Common myeloid progenitor, CD34-positive (primary cell): Measurements from ENCODE around the gene RBM26.

Experiments
- CTCF ChIA-PET: fragments of 350-600 bp; sonication (Branson Sonifier 250); formaldehyde crosslinking; loops from one replicate; lab custom pipeline; 2021; ENCODE audit warnings: antibody characterized with exemption; lab: Charles Lee
- POLR2A ChIA-PET: fragments of 350-600 bp; sonication (Branson Sonifier 250); formaldehyde crosslinking; loops from one replicate; lab custom pipeline; 2021; ENCODE audit warnings: antibody characterized with exemption; lab: Charles Lee
- DNase-seq, 3 donors: peaks; one replicate each; pipeline versions ENCODE4 v3.0.0 to v3.0.0-alpha.2; 2013
- H3K27ac ChIP-seq, 2 experiments: 1 replicate in 1 of 2; 2 replicates in 1 of 2; pipeline ENCODE4 v1.7.0; 2013; ENCODE audit warnings: inconsistent platforms in 2 of 2, low read length in 2 of 2, mild to moderate bottlenecking in 2 of 2, low read depth in 1 of 2, moderate library complexity in 1 of 2; ENCODE audit not compliant: severe bottlenecking in 2 of 2, insufficient read depth in 1 of 2, poor library complexity in 1 of 2
- H3K27me3 ChIP-seq, 5 experiments: replicated peaks in 2 of 5; 1 replicate in 3 of 5; 2 replicates in 2 of 5; pipeline versions ENCODE4 v1.6.1 to v1.7.0; 2013; ENCODE audit warnings: low read length in 4 of 5, mild to moderate bottlenecking in 2 of 5, moderate library complexity in 2 of 5, inconsistent platforms in 1 of 5; ENCODE audit not compliant: insufficient read depth in 5 of 5, control insufficient read depth in 4 of 5
- H3K36me3 ChIP-seq, 4 experiments: 1 replicate in 2 of 4; 2 replicates in 2 of 4; pipeline versions ENCODE4 v1.6.1 to v1.7.0; 2013; ENCODE audit warnings: low read length in 3 of 4, control low read depth in 1 of 4, mild to moderate bottlenecking in 1 of 4; ENCODE audit not compliant: control insufficient read depth in 4 of 4, insufficient read depth in 4 of 4
- H3K4me1 ChIP-seq, 4 experiments: 1 replicate in 3 of 4; 2 replicates in 1 of 4; pipeline versions ENCODE4 v1.6.1 to v1.7.1; 2013; ENCODE audit warnings: low read length in 3 of 4, mild to moderate bottlenecking in 3 of 4, control low read depth in 1 of 4, inconsistent platforms in 1 of 4, moderate library complexity in 1 of 4; ENCODE audit not compliant: control insufficient read depth in 4 of 4, insufficient read depth in 4 of 4; ENCODE audit errors: control extremely low read depth in 1 of 4
- H3K4me3 ChIP-seq, 7 experiments: 1 replicate in 4 of 7; 2 replicates in 3 of 7; pipeline versions ENCODE4 v1.5.1 to v1.7.0; 2013; ENCODE audit warnings: mild to moderate bottlenecking in 7 of 7, low read length in 6 of 7, moderate library complexity in 6 of 7, inconsistent platforms in 2 of 7, low read depth in 2 of 7, control low read depth in 1 of 7; ENCODE audit not compliant: insufficient read depth in 4 of 7, control insufficient read depth in 1 of 7; ENCODE audit errors: extremely low read depth in 1 of 7
- H3K9me3 ChIP-seq, 5 experiments: 1 replicate in 4 of 5; 2 replicates in 1 of 5; pipeline versions ENCODE4 v1.6.1 to v1.7.1; 2013; ENCODE audit warnings: low read length in 4 of 5, mild to moderate bottlenecking in 2 of 5, inconsistent platforms in 1 of 5, low read depth in 1 of 5, moderate library complexity in 1 of 5; ENCODE audit not compliant: control insufficient read depth in 4 of 5, insufficient read depth in 2 of 5; ENCODE audit errors: control extremely low read depth in 1 of 5
- WGBS: methylation state at CpG from one replicate; pipeline ENCODE4 v1.1.5; 2013; ENCODE audit not compliant: insufficient coverage; 5-methylcytosine and 5-hydroxymethylcytosine counted together

RBM26 gene

GRCh38 chr13:79392882-79393563 is 13.0 kb downstream of the RBM26 start:
- peak; percentile 69 to 89 (median 83) for DNase-seq
- 88% methylated on average over 4 of the region's 6 CpGs for WGBS
- Histone ChIP-seq H3K27me3 (no peaks in the 10 kb centered on the region), H3K9me3 (peaks cover 0 to 12% (median 0%) of the 10 kb centered on the region in 5 experiments), H3K4me3 (peak overlapping the region in 3 of 7 experiments; percentile 4 to 28 (median 11)), H3K4me1 (peaks cover 12 to 28% (median 24%) of the 10 kb centered on the region in 4 experiments), H3K36me3 (peaks cover 0 to 43% (median 14%) of the 10 kb centered on the region in 4 experiments), H3K27ac (no peak overlapping the region)
- ChIA-PET POLR2A (interaction anchor here (1.7 kb wide), 1 partner anchor 12 kb away, joined by 6 read pairs; the partner anchor contains the start of gene RBM26), CTCF (interaction anchor here (1.4 to 4.1 kb wide), 4 partner anchors 10 to 45 kb away, joined by 3 to 28 read pairs (median 13); partner anchors contain the start of gene RBM26)

DNA sequence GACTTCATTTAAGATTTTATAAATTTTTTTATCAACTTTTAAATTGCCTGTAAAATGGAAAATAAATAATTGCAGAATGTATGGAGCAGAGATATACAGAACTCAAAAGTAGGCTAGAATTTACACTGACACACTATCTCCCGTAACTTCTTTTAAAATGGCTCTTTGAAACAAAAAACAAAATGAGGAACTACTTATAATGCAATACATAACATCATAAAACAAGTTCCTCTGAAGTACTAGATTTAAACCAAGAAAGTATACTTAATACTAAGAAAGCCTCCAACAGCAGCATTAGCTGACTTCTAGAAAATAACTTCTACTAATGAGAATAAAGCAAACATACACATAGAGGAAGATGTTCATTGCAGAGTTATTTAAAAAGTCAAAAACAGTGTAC is 17.0 kb downstream of the RBM26 start:
- no CpG with 5 or more reads among the region's 1 CpG for WGBS
- peak in 2 of 3 donors; percentile 57 to 60 for DNase-seq
- peaks cover 15 to 36% (median 24%) of the 10 kb centered on the region in 4 experiments for H3K4me1 ChIP-seq
- no peaks in the 10 kb centered on the region for H3K27me3 ChIP-seq
- H3K9me3 ChIP-seq = no peaks in the 10 kb centered on the region
- H3K36me3 ChIP-seq = peaks cover 0 to 14% (median 3%) of the 10 kb centered on the region in 4 experiments
- no peak overlapping the region for H3K27ac ChIP-seq
- H3K4me3 ChIP-seq = peak overlapping the region in 1 of 7 experiments; percentile 19
- ChIA-PET POLR2A (interaction anchor here (0.6 kb wide), 1 partner anchor 785 kb away, joined by 3 read pairs; the partner anchor contains the start of gene POU4F1), CTCF (interaction anchor here (1.1 kb wide), 1 partner anchor 9 kb away, joined by 3 read pairs; no protein-coding TSS in a partner anchor)

DNA sequence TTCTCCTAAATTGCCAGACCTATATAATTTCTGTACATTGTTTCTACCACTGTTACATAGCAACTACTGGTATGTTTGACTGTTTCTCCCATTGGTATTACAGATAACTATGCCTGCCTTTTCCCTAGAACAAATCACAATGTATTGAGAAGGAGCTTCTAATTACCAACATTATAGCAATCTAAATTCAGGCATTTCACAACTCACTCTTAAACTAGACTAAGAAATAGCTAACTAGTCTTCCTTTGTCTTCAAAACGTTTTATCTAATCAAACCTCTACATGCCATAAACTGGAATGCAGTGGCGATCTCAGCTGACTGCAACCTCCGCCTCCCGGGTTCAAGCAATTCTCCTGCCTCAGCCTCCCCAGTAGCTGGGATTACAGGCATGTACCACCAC is 18.2 kb downstream of the RBM26 start:
- no peak for DNase-seq
- Histone ChIP-seq H3K27ac (no peak overlapping the region), H3K9me3 (peaks cover 0 to 1% (median 0%) of the 10 kb centered on the region in 5 experiments), H3K27me3 (no peaks in the 10 kb centered on the region), H3K36me3 (peaks cover 0 to 11% (median 3%) of the 10 kb centered on the region in 4 experiments), H3K4me1 (peaks cover 10 to 29% (median 16%) of the 10 kb centered on the region in 4 experiments), H3K4me3 (no peak overlapping the region)
- POLR2A ChIA-PET = no interaction called here
- 98% methylated on average over 4 of the region's 4 CpGs for WGBS
- CTCF ChIA-PET = interaction anchor here (1.0 to 1.2 kb wide), 3 partner anchors 10 to 17 kb away, joined by 3 to 4 read pairs (median 3); no protein-coding TSS in a partner anchor

- POLR2A ChIA-PET = interaction anchor here (0.7 kb wide), 1 partner anchor 13 kb away, joined by 3 read pairs; no protein-coding TSS in a partner anchor
- WGBS = no CpG with 5 or more reads among the region's 1 CpG
- Histone ChIP-seq H3K27me3 (no peaks in the 10 kb centered on the region), H3K9me3 (peaks cover 0 to 1% (median 0%) of the 10 kb centered on the region in 5 experiments), H3K4me1 (peaks cover 7 to 36% (median 22%) of the 10 kb centered on the region in 4 experiments), H3K27ac (no peak overlapping the region), H3K36me3 (peaks cover 0 to 10% (median 3%) of the 10 kb centered on the region in 4 experiments), H3K4me3 (no peak overlapping the region)
- CTCF ChIA-PET = interaction anchor here (3.9 kb wide), 1 partner anchor 13 kb away, joined by 16 read pairs; no protein-coding TSS in a partner anchor
- peak in 2 of 3 donors; percentile 40 to 60 for DNase-seq
Observed at GRCh38 chr13:79386125-79386826, 19.8 kb downstream of the RBM26 start.

DNA sequence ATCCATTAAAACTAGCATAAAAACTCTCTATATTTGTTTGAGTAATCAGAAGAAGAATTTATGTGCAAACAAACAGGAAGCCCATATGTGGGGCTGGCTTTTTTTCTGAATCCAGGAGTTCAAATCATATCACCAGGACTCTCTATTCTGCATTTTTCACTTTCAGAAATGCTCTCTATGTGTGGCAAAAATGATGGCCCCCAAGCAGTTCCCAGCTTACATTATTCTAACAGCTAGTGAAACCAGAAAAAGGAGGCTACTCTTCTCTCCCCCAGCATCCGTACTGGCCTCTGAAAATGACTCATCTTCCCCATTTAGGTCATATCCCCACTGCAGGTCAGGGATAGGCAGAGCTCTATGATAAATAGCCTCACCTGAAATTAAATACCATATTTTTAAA is 20.4 kb downstream of the RBM26 start:
- DNase-seq = peak in 2 of 3 donors; percentile 62 to 72
- WGBS = 33% methylated on average over 1 of the region's 1 CpG
- Histone ChIP-seq H3K36me3 (peaks cover 0 to 5% (median 3%) of the 10 kb centered on the region in 4 experiments), H3K27me3 (no peaks in the 10 kb centered on the region), H3K4me1 (peaks cover 7 to 36% (median 21%) of the 10 kb centered on the region in 4 experiments), H3K4me3 (no peak overlapping the region), H3K27ac (no peak overlapping the region), H3K9me3 (peaks cover 0 to 1% (median 0%) of the 10 kb centered on the region in 5 experiments)
- CTCF ChIA-PET = interaction anchor here (3.9 kb wide), 1 partner anchor 13 kb away, joined by 16 read pairs; no protein-coding TSS in a partner anchor
- POLR2A ChIA-PET = no interaction called here

- Histone ChIP-seq H3K9me3 (peaks cover 0 to 1% (median 0%) of the 10 kb centered on the region in 5 experiments), H3K36me3 (peaks cover 0 to 7% (median 3%) of the 10 kb centered on the region in 4 experiments), H3K4me1 (peaks cover 7 to 30% (median 16%) of the 10 kb centered on the region in 4 experiments), H3K27me3 (no peaks in the 10 kb centered on the region), H3K27ac (no peak overlapping the region), H3K4me3 (no peak overlapping the region)
- ChIA-PET CTCF (interaction anchor here (1.1 to 3.9 kb wide), 3 partner anchors 15 to 21 kb away, joined by 3 to 16 read pairs (median 3); no protein-coding TSS in a partner anchor), POLR2A (no interaction called here)
- WGBS = 100% methylated on average over 3 of the region's 5 CpGs
- no peak for DNase-seq
Observed at GRCh38 chr13:79384022-79384610, 21.9 kb downstream of the RBM26 start.
